SK-N-SH (cell line): ENCODE data around the gene CR1L.

Experiments used
- CTCF ChIP-seq: fragments of 200-600 bp; sonication (generic); IDR thresholded peaks from 2 replicates; pipeline ENCODE4 v1.6.1; 2017; ENCODE audit warnings: antibody characterized with exemption, mild to moderate bottlenecking, moderate library complexity
- EP300 ChIP-seq, 2 experiments: IDR thresholded peaks; 2 replicates each; pipeline versions ENCODE4 v1.4.0 to v1.6.1; 2012; ENCODE audit warnings: borderline replicate concordance in 1 of 2, low read depth in 1 of 2, low read length in 1 of 2
- EZH2phosphoT487 ChIP-seq: fragments of 200-600 bp; sonication (generic); IDR thresholded peaks from 2 replicates; pipeline ENCODE4 v1.6.1; 2017; ENCODE audit warnings: low read depth, mixed run types, mild to moderate bottlenecking, antibody characterized with exemption, moderate library complexity, borderline replicate concordance
- FOSL2 ChIP-seq: IDR thresholded peaks from 2 replicates; pipeline ENCODE4 v1.4.0; 2012; ENCODE audit warnings: low read depth, mild to moderate bottlenecking, moderate library complexity, borderline replicate concordance
- FOXM1 ChIP-seq: IDR thresholded peaks from 2 replicates; pipeline ENCODE4 v1.4.0; 2012; ENCODE audit warnings: low read depth, mild to moderate bottlenecking
- GABPA ChIP-seq: IDR thresholded peaks from 2 replicates; pipeline ENCODE4 v1.4.0; 2012; ENCODE audit warnings: low read depth, mild to moderate bottlenecking
- POLR2AphosphoS5 ChIP-seq: IDR thresholded peaks from 2 replicates; pipeline ENCODE4 v1.6.1; 2012; ENCODE audit warnings: low read depth, low read length
- RAD21 ChIP-seq: IDR thresholded peaks from 2 replicates; pipeline ENCODE4 v1.6.1; 2012; ENCODE audit warnings: mild to moderate bottlenecking, low read length
- REST ChIP-seq: IDR thresholded peaks from 2 replicates; pipeline ENCODE4 v1.6.1; 2012; ENCODE audit warnings: mild to moderate bottlenecking, low read depth, low read length, moderate library complexity
- TEAD4 ChIP-seq: IDR thresholded peaks from 2 replicates; pipeline ENCODE4 v1.4.0; 2012; ENCODE audit warnings: mild to moderate bottlenecking, borderline replicate concordance; ENCODE audit not compliant: insufficient read depth
- USF2 ChIP-seq: fragments of 150-350 bp; IDR thresholded peaks from 2 replicates; pipeline ENCODE4 v1.6.1; 2017; ENCODE audit warnings: antibody characterized with exemption, low read length, low read depth, borderline replicate concordance
- YY1 ChIP-seq: IDR thresholded peaks from 2 replicates; pipeline ENCODE4 v1.4.0; 2012; ENCODE audit warnings: low read depth, mild to moderate bottlenecking

GRCh38 chr1:207763972-207764371 is 119.0 kb downstream of the CR1L start:
- TF ChIP-seq EZH2phosphoT487 (no peak), CTCF (no peak), GABPA (no peak), RAD21 (no peak), FOXM1 (no peak), REST (no peak), USF2 (no peak), TEAD4 (no peak), FOSL2 (no peak), YY1 (no peak), POLR2AphosphoS5 (no peak), EP300 (IDR thresholded peaks at IDR 0.05; ENCODE audit: borderline replicate concordance in 1 of 2, low read depth in 1 of 2, low read length in 1 of 2) (no peak)
